Cerebellar nuclear complex (tissue), 1 donor: ENCODE data around the gene CHP2.
A peak's percentile ranks its signal among the peaks of the same experiment; 100 is the strongest.
"Not testable (repeated sequence)": the region's sequence is repeated elsewhere in the genome, so short reads cannot be mapped to it uniquely, and the experiment has no call there.

Source experiments
- DNase-seq, 2 experiments: peaks; one replicate each; lab custom pipeline; 2025; lab: John Stamatoyannopoulos, UW

The CHP2 gene

GRCh38 chr16:23745263-23745662 is 9.6 kb upstream of the CHP2 start:
- no peak for DNase-seq

GRCh38 chr16:23748630-23749029 is 6.2 kb upstream of the CHP2 start:
- DNase-seq, result no peak

- DNase-seq, result not testable (repeated sequence)
These were observed 3.8 kb upstream of the CHP2 start for GRCh38 chr16:23751053-23751452.

GRCh38 chr16:23753908-23754593 is 775 bp upstream of the CHP2 start:
- no peak for DNase-seq

GRCh38 chr16:23755484-23755809 is 621 bp downstream of the CHP2 start:
- no peak for DNase-seq

DNA sequence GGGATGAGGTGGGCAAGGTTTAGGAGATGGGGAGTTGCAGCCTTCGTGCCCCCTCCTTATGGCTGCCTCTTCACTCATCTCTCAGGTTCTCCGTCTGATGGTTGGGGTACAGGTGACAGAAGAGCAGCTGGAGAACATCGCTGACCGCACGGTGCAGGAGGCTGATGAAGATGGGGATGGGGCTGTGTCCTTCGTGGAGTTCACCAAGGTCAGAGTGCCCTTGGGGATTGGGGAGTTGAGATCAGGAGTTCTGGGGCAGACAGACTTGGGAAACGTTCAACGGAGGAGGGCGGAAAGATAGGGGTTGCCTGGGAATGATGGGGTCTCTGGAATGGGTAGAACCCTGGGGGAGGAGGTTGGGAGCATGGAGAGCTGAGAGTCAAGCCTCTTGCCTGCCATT is 2.3 kb downstream of the CHP2 start:
- no peak for DNase-seq

DNA sequence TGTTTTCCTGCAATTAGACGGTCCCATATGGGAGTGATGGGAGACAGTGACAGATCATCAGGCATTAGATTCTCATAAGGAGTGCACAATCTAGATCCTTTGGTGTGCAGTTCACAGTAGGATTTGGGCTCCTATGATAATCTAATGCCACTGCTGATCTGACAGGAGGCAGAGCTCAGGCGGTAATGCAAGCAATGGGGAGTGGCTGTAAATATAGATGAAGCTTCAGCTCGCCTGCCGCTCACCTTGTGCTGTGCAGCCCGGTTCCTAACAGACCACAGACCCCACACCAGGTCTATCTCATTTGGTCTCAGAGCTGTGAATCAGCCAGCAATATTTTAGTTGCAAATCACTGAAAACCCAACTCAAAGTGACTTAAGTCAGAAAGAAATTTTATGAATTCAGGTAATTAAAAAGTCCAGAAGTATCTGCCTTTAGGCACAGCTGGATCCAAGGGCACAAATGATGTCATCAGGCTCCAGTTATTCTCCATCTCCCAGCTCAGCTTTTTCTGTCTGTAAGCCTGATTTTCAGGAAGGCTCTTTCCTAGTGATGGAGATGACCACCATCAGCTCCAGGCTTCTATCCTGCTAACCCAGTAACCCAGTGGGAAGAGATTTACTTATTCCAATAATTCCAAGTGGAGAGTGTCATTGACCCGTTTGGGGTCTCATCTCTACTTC is 3.3 kb downstream of the CHP2 start:
- no peak for DNase-seq

DNA sequence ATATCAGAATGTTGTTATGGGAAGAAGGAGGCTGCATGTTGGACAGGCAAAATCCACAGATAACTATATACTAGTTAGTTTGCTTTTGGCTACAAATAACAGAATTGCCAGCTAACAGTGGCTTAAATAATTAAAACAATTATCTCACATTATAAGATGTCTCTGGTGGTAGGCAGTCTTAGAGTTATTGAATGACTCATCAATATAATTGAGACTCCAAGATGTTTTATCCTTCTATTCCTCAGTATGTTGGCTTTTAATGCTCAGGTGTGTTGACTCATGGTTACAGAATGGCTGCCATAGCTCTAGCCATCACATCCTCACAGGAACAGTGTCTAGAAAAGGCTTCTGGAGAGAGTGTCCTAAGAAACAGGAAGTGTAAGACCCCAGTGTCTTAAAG is 11.1 kb downstream of the CHP2 start:
- no peak for DNase-seq

DNA sequence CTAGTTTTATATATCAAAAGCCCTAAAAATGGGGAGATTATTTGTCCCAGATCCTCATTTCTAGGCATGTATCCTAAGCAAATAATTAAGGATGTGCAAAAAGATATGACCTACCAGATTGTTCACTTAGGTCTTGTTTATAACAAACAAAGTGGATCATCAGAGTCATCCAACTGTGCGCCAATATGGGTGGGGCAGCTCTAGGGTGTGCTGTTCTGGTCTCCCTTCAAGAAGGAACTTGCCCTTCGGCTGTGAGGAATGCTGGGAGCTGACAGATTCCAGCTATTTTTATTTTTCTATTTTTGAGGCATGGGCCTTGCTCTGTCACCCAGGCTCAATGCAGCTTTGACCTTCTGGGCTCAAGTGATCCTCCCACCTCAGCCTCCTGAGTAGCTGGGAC is 13.8 kb downstream of the CHP2 start:
- no peak for DNase-seq

DNA sequence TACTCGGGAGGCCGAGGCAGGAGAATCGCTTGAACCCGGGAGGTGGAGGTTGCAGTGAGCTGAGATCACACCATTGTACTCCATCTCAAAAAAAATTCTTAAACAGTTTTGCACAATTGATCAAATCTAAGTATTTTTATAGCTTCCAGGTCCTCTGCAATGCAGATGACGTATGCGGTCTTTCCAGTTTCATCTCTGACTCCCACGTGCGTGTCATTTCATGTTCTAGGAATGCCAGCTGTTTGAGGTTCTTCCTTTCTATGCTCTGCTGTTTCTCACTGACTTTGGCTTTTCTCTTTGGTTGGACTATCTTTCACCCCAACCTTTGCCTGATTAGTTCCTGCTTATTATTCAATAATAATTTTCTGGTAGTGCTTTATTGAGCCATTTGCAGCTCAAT is 16.2 kb downstream of the CHP2 start:
- no peak for DNase-seq

DNA sequence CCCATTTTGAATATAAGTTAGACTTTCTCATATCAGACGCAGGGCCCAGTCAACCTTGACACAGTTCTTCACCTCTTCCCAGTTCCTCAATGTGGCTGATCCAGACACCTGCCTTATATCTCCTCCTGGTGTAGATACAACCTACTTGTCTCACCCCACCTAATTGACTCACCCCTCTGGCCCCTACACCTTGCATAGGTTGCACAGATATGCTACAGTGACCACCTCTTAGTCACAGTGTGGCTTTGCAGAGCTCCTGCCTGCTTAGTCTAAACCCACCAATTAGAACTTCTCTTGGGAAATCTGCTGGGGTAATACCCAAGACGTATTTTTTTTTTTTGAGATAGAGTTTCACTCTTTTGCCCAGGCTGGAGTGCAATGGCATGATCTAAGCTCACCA is 16.8 kb downstream of the CHP2 start:
- DNase-seq, result no peak

DNA sequence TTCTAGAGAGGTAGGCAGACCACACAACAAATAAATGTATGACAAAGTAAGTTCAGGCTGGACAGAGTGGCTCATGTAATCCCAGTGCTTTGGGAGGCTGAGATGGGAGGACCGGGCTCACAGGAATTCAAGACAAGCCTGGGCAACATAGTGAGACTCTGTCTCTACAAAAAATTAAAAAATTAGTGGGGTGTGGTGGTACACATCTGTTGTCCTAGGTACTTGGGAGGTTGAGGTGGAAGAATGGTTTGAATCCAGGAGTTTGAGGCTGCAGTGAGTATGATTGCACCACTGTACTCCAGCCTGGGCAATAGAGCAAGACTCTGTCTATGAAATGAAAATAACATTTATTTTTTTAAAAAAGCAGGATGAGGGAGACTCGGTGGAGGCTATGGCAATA is 18.5 kb downstream of the CHP2 start:
- no peak for DNase-seq

DNA sequence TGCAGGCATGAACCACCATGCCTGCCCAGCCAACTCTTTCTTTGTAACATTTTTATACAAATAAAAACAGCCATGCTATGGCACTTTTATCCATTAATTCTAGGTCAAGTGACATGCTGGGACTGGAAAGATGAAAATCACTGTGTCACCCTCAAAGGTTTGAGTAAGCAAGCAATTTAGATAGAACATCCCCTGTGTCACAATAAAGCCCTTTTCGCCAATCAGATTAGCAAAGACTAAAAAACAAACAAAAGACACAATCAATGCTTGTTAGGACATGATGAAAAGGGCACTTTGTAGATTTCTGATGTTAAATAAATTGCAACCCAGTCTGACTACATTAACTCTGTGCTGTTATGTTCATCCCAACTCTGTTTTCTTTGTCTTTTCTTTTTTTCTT is 26.4 kb downstream of the CHP2 start:
- no peak for DNase-seq

GRCh38 chr16:23784811-23785447 is 30.1 kb downstream of the CHP2 start:
- no peak for DNase-seq

- no peak for DNase-seq
These were observed 31.0 kb downstream of the CHP2 start for GRCh38 chr16:23785842-23786241.

GRCh38 chr16:23786964-23787561 is 32.2 kb downstream of the CHP2 start:
- DNase-seq, result no peak

GRCh38 chr16:23788685-23789084 is 33.9 kb downstream of the CHP2 start:
- no peak for DNase-seq

DNA sequence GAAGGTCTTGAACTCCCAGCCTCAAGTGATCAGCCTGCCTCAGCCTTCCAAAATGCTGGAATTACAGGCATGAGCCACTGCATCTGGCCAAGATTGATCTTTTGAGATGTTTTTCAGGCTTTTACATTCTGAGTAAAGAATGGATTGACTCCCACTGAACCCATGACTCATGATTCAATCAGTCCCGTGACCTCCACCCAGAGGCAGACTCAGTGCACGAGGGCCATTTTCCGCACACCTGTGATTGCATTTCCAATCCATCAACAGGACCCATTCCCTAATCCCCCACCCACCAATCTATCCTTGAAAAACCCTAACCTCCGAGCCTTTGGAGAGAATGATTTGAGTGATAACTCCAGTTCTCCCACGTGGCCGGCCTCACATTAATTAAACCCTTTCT is 40.6 kb downstream of the CHP2 start:
- no peak for DNase-seq

DNA sequence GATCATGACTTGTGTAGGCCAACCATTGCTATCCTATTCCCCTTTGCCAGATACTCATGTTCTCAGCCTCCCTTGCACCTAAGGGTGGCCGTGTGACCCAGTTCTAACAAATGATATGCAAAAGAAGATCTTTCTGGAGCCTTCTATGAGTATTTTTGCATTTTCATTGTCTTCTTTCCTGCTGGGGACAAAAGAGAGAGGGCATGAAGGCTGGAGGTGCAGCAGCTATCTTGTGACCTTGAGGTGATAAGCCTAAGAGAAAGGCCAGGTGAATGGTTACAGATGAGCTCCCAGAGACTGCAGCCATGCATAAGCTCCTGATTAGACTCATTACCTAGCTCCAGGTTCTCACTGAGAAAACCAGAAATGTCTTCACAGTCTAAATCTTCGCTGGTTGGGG is 42.1 kb downstream of the CHP2 start:
- DNase-seq, result no peak

- DNase-seq, result peak in 1 of 2 experiments; percentile 11
These were observed 46.6 kb downstream of the CHP2 start for GRCh38 chr16:23801378-23801777.

DNA sequence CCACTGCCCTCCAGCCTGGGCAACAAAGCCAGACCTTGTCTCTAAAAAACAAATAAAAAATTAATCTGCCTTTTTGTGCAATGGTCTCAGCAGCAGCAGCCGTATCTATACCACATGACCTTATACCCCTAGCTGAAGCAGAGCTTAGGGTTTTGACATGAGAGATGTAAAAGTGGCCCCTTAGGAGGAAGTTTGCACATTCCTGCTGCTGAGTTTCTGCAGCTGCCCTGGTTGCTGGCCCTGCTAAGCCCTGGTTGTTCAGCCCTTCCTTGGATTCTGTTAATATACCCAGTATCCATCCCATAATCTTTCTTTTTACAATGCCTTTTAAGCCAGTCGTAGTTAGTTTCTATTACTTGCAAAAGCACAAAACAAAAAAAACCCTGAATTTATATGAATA is 48.0 kb downstream of the CHP2 start:
- no peak for DNase-seq

- DNase-seq, result no peak
These were observed 48.8 kb downstream of the CHP2 start for GRCh38 chr16:23803591-23804123.

DNA sequence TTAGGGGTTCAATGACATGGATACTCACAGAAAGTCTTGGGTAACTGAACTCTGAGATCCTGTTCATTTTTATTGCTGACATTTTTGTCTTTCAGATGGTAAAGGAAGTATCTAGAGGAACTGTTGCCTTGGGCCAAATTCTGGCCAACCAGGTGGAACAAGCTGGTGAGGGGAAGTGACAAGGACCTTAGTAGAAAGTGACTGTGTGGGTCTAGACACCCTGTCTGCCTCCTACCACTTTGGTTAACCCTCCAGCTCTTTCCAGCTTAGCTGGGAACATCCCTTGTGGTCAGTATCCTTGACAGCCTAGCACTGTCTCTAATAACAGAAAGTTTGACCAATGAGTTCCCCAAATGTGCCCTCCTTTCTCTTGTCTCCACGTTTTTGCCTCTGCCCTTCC is 52.2 kb downstream of the CHP2 start:
- no peak for DNase-seq
